Mesendoderm (in vitro differentiated cells): Measurements from ENCODE around the gene RXRA.

ENCODE experiments used
- DNase-seq: peaks from one replicate; pipeline ENCODE4 v3.0.0; 2013
- H2AK5ac ChIP-seq: 2 replicates; pipeline ENCODE4 v1.6.1; 2013; ENCODE audit warnings: low read length, inconsistent platforms
- H2BK120ac ChIP-seq: 2 replicates; pipeline ENCODE4 v1.6.1; 2013; ENCODE audit warnings: low read depth, mild to moderate bottlenecking, low read length, moderate library complexity, mixed read lengths
- H2BK15ac ChIP-seq: replicated peaks from 2 replicates; pipeline ENCODE4 v1.6.1; 2013; ENCODE audit warnings: low read depth, mild to moderate bottlenecking, moderate library complexity
- H2BK5ac ChIP-seq: 2 replicates; pipeline ENCODE4 v1.6.1; 2013; ENCODE audit warnings: low read length, inconsistent platforms
- H3K18ac ChIP-seq: 2 replicates; pipeline ENCODE4 v1.6.1; 2013; ENCODE audit warnings: mild to moderate bottlenecking, low read length, mixed read lengths
- H3K23ac ChIP-seq: one replicate; pipeline ENCODE4 v1.6.1; 2013; ENCODE audit warnings: low read length
- H3K27ac ChIP-seq: 2 replicates; pipeline ENCODE4 v1.5.1; 2013; ENCODE audit warnings: low read depth, mild to moderate bottlenecking, inconsistent platforms, low read length, moderate library complexity
- H3K27me3 ChIP-seq: 2 replicates; pipeline ENCODE4 v1.6.1; 2013; ENCODE audit warnings: low read length, control low read depth, mild to moderate bottlenecking, inconsistent platforms; ENCODE audit not compliant: insufficient read depth, poor library complexity
- H3K36me3 ChIP-seq: 2 replicates; pipeline ENCODE4 v1.6.1; 2013; ENCODE audit warnings: low read length, inconsistent platforms; ENCODE audit not compliant: control insufficient read depth, insufficient read depth
- H3K4ac ChIP-seq: one replicate; pipeline ENCODE4 v1.6.1; 2013; ENCODE audit warnings: low read depth, mild to moderate bottlenecking, low read length, moderate library complexity
- H3K4me1 ChIP-seq: 2 replicates; pipeline ENCODE4 v1.6.1; 2013; ENCODE audit warnings: low read depth, low read length, inconsistent platforms; ENCODE audit not compliant: control insufficient read depth
- H3K4me2 ChIP-seq: 2 replicates; pipeline ENCODE4 v1.6.1; 2013; ENCODE audit warnings: low read length
- H3K4me3 ChIP-seq: 2 replicates; pipeline ENCODE4 v1.5.1; 2013; ENCODE audit warnings: mild to moderate bottlenecking, low read length
- H3K56ac ChIP-seq: one replicate; pipeline ENCODE4 v1.6.1; 2013; ENCODE audit warnings: low read length
- H3K79me1 ChIP-seq: 2 replicates; pipeline ENCODE4 v1.6.1; 2013; ENCODE audit warnings: low read length, inconsistent platforms
- H3K79me2 ChIP-seq: 2 replicates; pipeline ENCODE4 v1.6.1; 2013; ENCODE audit warnings: mild to moderate bottlenecking, low read length; ENCODE audit not compliant: control insufficient read depth, insufficient read depth
- H3K9ac ChIP-seq: 2 replicates; pipeline ENCODE4 v1.6.1; 2013; ENCODE audit warnings: low read length, inconsistent platforms
- H4K5ac ChIP-seq: one replicate; pipeline ENCODE4 v1.6.1; 2013; ENCODE audit warnings: low read length
- H4K8ac ChIP-seq: one replicate; pipeline ENCODE4 v1.6.1; 2013; ENCODE audit warnings: low read depth, mild to moderate bottlenecking, control low read depth, low read length, moderate library complexity
- WGBS: extraction: QIAGEN DNeasy Blood & Tissue Kit; methylation state at CpG from one replicate; pipeline ENCODE4 v1.1.7; 2013; ENCODE audit warnings: low lambda C conversion rate, missing lambda C conversion rate; ENCODE audit not compliant: insufficient coverage; ENCODE audit errors: extremely low coverage; 5-methylcytosine and 5-hydroxymethylcytosine counted together

The RXRA gene

DNA sequence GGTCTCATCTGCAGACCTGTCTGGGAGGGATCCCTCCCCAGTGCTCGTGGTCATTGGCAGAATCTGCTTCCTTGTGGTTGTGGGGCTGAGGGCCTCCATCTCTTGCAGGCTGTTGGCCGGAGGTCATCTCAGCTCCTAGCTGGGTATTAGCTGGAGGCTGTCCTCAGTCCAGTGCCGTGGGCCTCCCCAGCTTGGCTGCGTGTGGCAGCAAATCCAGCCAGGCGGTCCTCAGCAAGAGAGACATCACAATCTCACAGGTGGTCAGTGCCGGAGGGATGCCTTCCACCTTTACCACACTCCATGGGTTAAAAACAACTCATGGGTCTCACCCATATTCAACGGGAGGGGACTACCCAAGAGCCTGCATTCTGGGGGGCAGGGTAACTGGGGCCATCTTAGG lies 155.5 kb downstream of the RXRA start:
- DNase-seq = no peak
- H3K79me1 ChIP-seq = no peaks in the 10 kb centered on the region
- no peak overlapping the region for H4K8ac ChIP-seq

GRCh38 chr9:134482226-134482625 lies 156.0 kb downstream of the RXRA start:
- no peak overlapping the region for H4K5ac ChIP-seq
- H3K23ac ChIP-seq = no peak overlapping the region
- no peak overlapping the region for H3K4ac ChIP-seq
- no peak overlapping the region for H2BK120ac ChIP-seq
- no peak overlapping the region for H2BK15ac ChIP-seq
- H3K18ac ChIP-seq = no peak overlapping the region
- H3K79me1 ChIP-seq = no peaks in the 10 kb centered on the region
- WGBS = no CpG with 5 or more reads among the region's 10 CpGs
- no peak overlapping the region for H3K27ac ChIP-seq
- no peak overlapping the region for H3K4me2 ChIP-seq
- no peak overlapping the region for H4K8ac ChIP-seq
- H3K9ac ChIP-seq = no peak overlapping the region
- H3K27me3 ChIP-seq = no peaks in the 10 kb centered on the region
- no peak for DNase-seq
- no peak overlapping the region for H2AK5ac ChIP-seq
- no peak overlapping the region for H3K4me3 ChIP-seq
- H2BK5ac ChIP-seq = no peak overlapping the region
- no peaks in the 10 kb centered on the region for H3K36me3 ChIP-seq
- no peaks in the 10 kb centered on the region for H3K4me1 ChIP-seq
- H3K56ac ChIP-seq = no peak overlapping the region
- no peaks in the 10 kb centered on the region for H3K79me2 ChIP-seq

More for the DNA sequence above, 155.5 kb downstream of the RXRA start:
- Histone ChIP-seq H3K4ac (no peak overlapping the region), H3K27me3 (no peaks in the 10 kb centered on the region), H3K9ac (no peak overlapping the region), H2AK5ac (no peak overlapping the region), H2BK5ac (no peak overlapping the region), H2BK15ac (no peak overlapping the region), H3K36me3 (no peaks in the 10 kb centered on the region), H3K27ac (no peak overlapping the region), H3K23ac (no peak overlapping the region), H4K5ac (no peak overlapping the region), H3K4me1 (no peaks in the 10 kb centered on the region), H3K79me2 (no peaks in the 10 kb centered on the region), H2BK120ac (no peak overlapping the region), H3K4me2 (no peak overlapping the region), H3K18ac (no peak overlapping the region), H3K56ac (no peak overlapping the region), H3K4me3 (no peak overlapping the region)
- no CpG with 5 or more reads among the region's 7 CpGs for WGBS

DNA sequence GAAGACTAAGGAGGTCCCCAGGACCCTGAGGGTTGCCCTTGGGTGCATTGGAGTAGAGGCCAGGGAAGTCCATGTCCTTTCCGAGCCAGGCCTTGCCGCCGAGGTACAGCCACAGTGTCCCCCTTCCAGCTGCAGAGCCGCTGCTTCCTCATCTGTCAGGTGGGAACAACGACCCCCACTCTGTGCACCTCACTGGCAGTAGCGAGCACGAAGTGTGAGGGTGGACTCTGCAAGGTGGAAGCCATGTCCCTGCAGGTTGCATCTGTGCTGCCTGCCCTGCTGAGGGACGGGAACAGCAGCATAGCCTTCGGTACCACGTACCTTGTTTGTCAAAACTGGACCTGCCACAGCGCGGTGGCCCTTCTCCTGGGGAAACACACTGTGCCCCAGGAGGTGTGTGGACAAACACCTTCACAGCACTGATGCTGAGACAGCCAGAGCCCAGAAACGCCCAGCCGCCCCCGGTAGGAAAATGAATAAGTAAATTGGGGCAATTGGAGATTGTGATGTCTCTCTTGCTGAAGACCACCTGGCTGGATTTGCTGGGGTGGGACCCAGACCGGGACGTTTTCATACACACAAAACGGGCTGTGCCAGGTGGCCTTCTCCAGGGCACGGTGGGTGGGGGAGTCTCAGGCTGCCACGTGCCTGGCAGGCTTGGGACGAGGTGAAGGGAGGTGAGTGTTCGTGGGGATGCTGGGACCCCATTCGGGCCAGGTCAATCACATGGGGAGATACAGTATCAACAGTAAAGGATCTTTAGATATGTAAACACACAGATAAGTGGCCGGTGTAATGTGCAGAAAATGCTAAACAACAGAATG lies 157.3 kb downstream of the RXRA start:
- Histone ChIP-seq H2AK5ac (no peak overlapping the region), H3K4me1 (no peaks in the 10 kb centered on the region), H3K56ac (no peak overlapping the region), H3K27ac (no peak overlapping the region), H4K8ac (no peak overlapping the region), H3K4me3 (no peak overlapping the region), H3K18ac (no peak overlapping the region), H3K79me2 (no peaks in the 10 kb centered on the region), H3K27me3 (no peaks in the 10 kb centered on the region), H3K36me3 (no peaks in the 10 kb centered on the region), H3K9ac (no peak overlapping the region), H3K79me1 (no peaks in the 10 kb centered on the region), H2BK15ac (no peak overlapping the region), H2BK120ac (no peak overlapping the region), H4K5ac (no peak overlapping the region), H3K4me2 (no peak overlapping the region), H3K23ac (no peak overlapping the region), H2BK5ac (no peak overlapping the region), H3K4ac (no peak overlapping the region)
- DNase-seq = no peak
- WGBS = no CpG with 5 or more reads among the region's 24 CpGs

- H4K5ac ChIP-seq = no peak overlapping the region
- whole genome bisulfite sequencing = no CpG with 5 or more reads among the region's 3 CpGs
- no peak for DNase-seq
Measured at GRCh38 chr9:134484479-134484878, 158.2 kb downstream of the RXRA start.

DNA sequence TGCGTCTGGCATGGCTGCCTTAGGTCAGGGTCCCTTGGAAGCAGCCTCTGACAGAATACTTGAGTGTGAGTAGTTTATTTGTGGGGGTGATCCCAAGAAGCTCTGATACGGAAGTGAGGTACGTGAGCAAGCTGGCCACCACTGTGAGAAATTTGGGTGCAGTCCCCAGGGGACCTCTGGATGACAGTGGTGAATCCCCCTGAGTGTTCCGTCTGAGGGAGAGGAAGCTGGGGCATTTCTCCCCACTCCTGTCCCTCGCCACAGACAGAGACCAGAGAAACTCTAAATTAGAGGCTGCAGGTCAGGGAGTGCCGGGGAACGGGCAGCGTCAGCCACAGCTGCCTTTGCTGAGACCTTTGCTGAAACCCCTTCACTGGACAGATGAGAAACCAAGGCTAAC lies 159.4 kb downstream of the RXRA start:
- Histone ChIP-seq H3K9ac (no peak overlapping the region), H3K27ac (no peak overlapping the region), H3K4ac (no peak overlapping the region), H3K79me1 (no peaks in the 10 kb centered on the region), H3K4me1 (no peaks in the 10 kb centered on the region), H3K23ac (no peak overlapping the region), H3K56ac (no peak overlapping the region), H2BK120ac (no peak overlapping the region), H3K27me3 (no peaks in the 10 kb centered on the region), H2BK5ac (no peak overlapping the region), H2BK15ac (no peak overlapping the region), H4K8ac (no peak overlapping the region), H3K4me2 (no peak overlapping the region), H2AK5ac (no peak overlapping the region), H4K5ac (no peak overlapping the region), H3K79me2 (no peaks in the 10 kb centered on the region), H3K4me3 (no peak overlapping the region), H3K18ac (no peak overlapping the region), H3K36me3 (no peaks in the 10 kb centered on the region)
- DNase-seq = no peak
- WGBS = no CpG with 5 or more reads among the region's 8 CpGs

More at GRCh38 chr9:134484479-134484878, 158.2 kb downstream of the RXRA start:
- no peaks in the 10 kb centered on the region for H3K36me3 ChIP-seq
- H3K27me3 ChIP-seq = no peaks in the 10 kb centered on the region
- H3K4me3 ChIP-seq = no peak overlapping the region
- no peak overlapping the region for H3K9ac ChIP-seq
- H3K56ac ChIP-seq = no peak overlapping the region
- H4K8ac ChIP-seq = no peak overlapping the region
- H3K23ac ChIP-seq = no peak overlapping the region
- no peak overlapping the region for H2BK5ac ChIP-seq
- H2AK5ac ChIP-seq = no peak overlapping the region
- H3K79me1 ChIP-seq = no peaks in the 10 kb centered on the region
- no peak overlapping the region for H3K27ac ChIP-seq
- no peak overlapping the region for H2BK15ac ChIP-seq
- H3K18ac ChIP-seq = no peak overlapping the region
- H3K4ac ChIP-seq = no peak overlapping the region
- no peaks in the 10 kb centered on the region for H3K4me1 ChIP-seq
- H2BK120ac ChIP-seq = no peak overlapping the region
- no peak overlapping the region for H3K4me2 ChIP-seq
- H3K79me2 ChIP-seq = no peaks in the 10 kb centered on the region

- Histone ChIP-seq H3K4me2 (no peak overlapping the region), H3K36me3 (no peaks in the 10 kb centered on the region), H4K5ac (no peak overlapping the region), H3K27me3 (no peaks in the 10 kb centered on the region), H3K4me3 (no peak overlapping the region), H3K56ac (no peak overlapping the region), H3K4me1 (no peaks in the 10 kb centered on the region), H3K79me1 (no peaks in the 10 kb centered on the region), H3K9ac (no peak overlapping the region), H4K8ac (no peak overlapping the region), H3K79me2 (no peaks in the 10 kb centered on the region), H3K4ac (no peak overlapping the region), H2BK120ac (no peak overlapping the region), H2BK15ac (no peak overlapping the region), H3K23ac (no peak overlapping the region), H3K18ac (no peak overlapping the region), H2BK5ac (no peak overlapping the region), H2AK5ac (no peak overlapping the region), H3K27ac (no peak overlapping the region)
- DNase-seq = no peak
- WGBS = no CpG with 5 or more reads among the region's 16 CpGs
Measured at GRCh38 chr9:134486143-134486591, 159.9 kb downstream of the RXRA start.
